HG03097 (cell line): Measurements from ENCODE around the gene POU6F2.

Experiments used
- ATAC-seq: cut with Tn5 transposase; IDR thresholded peaks from one replicate; pipeline ENCODE4 v1.9.1; 2021; ENCODE audit not compliant: unreplicated experiment, low FRiP score

The POU6F2 gene

DNA sequence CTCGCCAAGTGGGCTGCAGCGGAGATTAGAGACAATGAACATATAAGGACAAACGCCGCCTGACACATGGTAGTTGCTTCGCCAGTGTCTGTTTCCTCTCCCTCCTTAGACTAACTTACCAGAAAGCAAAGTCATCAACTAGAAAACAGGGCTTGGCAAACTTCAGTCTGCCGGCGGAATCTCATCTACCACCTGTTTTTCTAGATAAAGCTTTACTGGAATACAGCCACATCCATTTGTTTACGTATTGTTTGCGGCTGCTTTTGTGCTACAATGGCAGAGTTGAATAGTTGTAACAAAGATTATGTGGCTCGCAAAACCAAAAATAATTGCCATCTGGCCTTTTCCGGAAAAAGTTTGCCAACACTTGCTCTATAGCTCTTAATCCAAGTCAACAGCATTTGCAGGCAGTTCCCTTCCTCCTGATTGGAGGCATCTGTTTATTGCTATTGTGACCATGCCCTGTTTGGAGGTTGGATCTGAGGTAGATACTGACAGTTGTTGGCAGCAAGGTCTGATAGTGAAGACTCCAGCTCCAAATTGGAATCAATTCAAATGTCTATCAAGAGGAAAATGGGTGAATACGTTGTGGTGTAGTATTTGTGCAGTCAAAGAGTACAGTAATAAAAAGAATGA lies 260.6 kb downstream of the POU6F2 start:
- no peak for ATAC-seq

DNA sequence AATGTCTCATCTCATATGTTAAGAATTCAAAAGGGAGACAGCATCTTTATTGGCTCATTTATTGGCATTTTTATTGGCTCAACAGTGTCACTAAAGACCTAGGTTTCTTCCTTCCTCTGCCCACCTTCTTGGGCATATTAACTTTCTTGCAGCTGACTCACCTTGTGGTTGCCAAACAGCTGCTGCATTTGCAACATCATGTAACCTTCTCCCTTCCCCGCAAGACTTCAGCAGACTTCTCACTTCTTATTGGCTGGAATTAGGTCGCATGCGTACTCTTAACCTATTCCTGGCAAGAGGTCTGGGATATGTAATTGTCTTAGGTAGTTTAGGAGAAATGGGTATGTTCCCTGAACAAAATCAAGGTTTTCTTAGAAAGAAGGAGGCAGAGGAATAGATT lies 263.2 kb downstream of the POU6F2 start:
- no peak for ATAC-seq

- ATAC-seq = no peak
Measured at GRCh38 chr7:39247576-39247975, 269.9 kb downstream of the POU6F2 start.

DNA sequence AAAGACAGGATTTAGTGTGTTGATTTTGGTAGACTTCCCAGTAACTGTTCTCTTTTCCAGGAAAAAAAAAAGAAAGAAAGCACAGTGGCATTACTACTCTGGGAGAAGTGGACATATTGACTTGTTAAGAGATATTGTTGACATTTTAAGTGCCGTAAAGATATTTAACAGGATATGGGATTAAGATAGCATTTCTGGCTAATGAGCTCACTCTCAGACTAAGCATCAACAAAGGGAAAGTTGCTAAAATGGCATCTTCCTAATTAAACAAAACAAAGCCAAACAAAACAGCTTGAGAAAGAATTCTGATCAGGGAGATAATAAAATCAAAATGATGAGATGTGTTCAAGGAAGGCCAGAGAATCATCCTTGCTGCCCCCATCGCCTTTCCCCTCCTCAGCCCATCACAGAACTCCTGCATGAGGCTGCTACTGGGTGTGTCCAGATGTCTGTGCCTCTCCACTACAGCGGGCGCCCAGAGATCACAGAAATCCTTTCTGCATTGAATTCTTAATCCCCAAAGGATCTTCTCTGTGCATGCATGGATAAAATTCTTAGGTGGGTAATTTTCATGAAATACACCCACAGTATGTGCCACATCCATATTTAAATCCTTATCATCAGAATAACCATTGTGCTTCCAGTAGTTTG lies 270.5 kb downstream of the POU6F2 start:
- no peak for ATAC-seq

GRCh38 chr7:39248692-39249090 lies 271.0 kb downstream of the POU6F2 start:
- ATAC-seq = no peak

DNA sequence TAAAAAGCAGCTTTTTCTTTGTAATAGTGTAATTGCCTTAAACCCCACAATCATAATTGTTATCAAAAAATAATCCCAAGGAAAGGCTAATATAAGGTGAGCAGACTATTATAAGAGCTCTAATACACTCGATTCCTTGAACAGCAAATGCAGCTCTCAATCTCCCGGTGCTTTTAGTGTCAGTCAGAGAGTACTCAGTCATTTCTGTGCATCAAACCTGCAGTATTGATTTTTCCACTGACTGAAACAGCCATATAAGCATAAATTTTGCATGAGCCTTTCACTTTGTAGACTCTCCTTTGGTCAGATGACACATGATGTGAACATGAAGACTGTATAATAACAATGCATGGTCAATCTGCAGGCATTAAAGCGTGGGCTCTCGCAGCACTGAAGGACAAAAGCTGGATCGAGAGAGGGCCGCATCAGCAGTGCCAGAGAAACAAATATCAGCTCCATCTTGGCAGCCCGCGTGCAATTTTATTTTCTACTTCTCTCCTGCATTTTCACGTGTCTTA lies 272.0 kb downstream of the POU6F2 start:
- no peak for ATAC-seq

DNA sequence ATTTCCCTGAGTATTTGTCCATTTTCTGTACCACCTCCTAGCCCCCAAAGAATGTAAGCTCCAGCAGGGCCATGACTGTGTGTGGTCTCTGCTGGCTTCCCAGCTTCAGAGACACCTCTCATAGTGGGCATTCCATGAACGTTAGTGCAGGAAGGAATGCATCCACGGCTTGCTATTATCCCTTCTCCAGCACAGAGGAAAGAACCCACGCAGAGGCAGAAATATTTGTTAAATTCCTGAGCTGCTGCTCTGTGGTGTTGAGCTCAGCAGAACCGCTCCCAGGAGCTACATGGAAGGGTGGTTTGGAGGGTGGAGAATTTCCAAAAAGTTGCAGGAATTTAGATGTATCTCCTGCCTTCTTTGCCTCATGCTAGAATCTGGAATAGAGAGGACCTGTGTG lies 275.2 kb downstream of the POU6F2 start:
- no peak for ATAC-seq

DNA sequence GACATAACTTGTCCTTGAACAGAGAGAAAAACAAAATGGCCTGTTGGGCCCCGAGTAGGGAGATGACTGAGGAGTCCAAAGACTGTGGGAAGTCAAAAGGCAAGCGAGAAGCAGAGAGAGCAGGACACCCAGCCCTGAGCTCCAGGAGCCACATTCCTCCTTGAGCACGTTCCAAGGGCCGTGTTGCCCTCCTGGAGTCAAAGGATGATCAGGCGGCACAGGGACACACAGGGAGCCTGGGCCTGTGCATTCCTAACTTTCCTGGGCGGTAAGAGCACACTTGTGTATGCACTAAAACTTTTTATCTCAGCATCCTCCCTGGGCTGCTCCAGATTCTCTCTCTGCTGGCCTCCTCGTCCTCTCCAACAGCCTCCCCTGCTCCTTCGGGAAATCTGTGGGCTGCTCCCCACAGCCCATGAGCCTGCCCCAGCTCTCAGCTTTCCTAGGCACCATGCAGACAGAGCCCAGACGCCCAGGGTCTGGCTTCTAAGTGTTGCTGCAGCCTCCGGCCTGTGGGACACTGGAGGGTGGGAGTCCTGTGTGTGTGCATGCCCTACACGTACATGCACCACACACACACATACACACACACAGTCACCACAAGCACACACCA lies 281.8 kb downstream of the POU6F2 start:
- no peak for ATAC-seq

DNA sequence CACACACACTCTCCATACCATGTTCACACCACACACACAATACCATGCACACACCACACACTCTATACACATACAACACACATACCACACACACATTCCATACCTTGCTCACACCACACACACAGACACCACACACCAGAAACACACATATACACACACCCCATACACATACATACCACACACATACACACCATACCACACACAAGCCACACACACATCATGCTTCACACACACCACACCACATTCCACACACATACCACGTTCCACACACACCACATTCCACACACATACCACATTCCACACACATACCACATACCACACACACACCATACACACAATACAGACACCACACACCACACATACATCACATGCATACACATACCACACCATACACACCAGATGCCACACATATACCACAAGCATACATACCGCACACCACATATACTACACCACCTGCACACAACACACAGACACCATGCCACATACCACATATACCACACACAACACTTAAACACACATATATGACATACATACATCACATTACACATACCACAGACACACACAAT lies 282.7 kb downstream of the POU6F2 start:
- ATAC-seq = no peak

DNA sequence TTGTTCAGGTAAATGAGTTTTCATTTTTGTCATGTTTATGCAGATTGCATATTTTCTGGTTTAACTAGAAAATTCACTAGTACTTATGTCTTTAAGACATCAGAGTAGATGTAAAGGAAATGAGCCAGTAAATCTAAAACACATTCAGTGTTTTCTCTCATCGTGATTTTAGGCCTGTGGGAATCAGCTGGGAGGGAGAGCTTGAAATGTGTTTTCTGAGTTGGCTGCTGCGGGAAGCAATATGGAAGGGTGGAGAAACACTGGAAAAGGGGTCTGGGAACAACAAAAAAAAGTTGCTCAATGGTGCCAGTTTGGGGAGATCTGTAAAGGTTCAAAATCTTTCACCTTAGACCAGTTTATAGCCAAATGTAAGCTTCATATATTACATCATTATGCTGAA lies 284.1 kb downstream of the POU6F2 start:
- no peak for ATAC-seq

- ATAC-seq = no peak
Measured at GRCh38 chr7:39265641-39266591, 288.2 kb downstream of the POU6F2 start.

DNA sequence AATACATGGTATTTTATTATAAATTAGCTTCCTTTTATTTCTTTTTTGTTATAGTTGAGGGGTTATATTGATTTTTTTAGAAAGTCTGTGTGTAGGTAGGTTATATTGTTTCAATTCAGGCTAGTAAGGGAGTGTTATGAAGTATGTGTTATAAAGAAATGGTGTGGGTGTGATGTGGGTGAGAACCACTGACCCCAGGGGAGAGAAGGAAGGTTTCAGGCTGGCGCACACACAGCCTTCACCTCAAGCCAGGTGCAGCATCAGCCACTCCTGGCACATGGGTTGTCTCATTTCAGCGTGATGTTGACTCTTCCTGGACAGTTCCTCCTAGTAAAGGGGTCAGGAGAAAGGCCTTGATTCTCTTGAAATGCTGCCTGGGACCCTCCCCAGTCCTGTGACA lies 291.3 kb downstream of the POU6F2 start:
- ATAC-seq = no peak

GRCh38 chr7:39270018-39270417 lies 292.3 kb downstream of the POU6F2 start:
- ATAC-seq = no peak

- no peak for ATAC-seq
Measured at GRCh38 chr7:39271402-39271801, 293.7 kb downstream of the POU6F2 start.

DNA sequence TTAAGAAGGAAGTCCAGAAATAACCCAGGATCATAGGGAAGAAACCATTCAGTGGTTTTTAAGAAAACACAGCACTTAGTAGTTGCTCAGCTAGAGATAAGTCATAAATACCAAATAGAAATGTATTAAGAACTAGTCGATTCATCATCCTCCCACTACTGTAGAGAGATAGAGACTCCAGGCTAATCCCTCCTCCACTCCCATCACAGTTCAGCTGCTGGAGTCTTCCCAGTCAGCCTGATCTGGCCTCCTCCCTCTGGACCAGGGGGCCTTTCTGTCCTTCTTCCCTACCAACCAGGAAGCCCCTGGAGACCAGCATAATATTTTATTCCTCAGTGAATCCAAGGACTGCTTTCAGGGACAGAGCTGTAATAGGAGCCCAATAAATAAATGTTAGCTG lies 294.4 kb downstream of the POU6F2 start:
- no peak for ATAC-seq

DNA sequence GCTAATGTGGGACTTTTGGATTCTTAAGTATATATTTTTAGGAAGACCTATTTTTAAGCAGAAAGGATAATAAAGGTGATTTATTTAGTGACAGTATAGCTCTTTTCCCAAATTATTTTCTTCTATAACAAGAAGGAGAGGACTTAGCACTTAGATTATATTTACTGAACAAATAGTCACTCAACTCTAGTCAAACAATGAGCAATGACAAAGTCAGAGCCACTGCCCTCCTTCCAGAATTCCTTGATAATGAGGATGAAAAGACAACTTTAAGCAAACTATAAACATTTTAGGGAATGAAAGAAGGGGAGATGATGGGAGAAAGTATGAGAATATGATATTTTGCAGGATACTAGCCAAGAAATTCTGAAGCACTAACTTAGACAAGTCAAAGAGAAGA lies 295.0 kb downstream of the POU6F2 start:
- ATAC-seq = no peak

DNA sequence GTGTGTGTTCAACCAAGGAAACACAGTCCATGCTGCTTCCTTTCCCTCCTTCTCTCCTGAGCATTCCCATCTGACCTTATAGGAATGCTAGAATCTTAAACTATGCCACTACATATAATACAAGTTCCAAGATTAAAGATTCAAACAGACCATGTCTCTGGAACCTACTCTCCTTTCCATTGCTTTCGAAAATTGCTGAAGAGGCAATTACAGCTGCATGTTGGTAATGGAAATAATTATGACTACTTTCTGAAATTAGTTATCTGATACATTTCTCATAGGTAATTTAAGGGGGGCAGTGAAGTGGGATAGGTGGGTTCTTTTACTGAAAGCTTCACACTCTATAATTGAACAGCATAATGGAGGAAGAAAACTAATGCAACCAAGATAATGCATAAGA lies 302.6 kb downstream of the POU6F2 start:
- ATAC-seq = no peak

DNA sequence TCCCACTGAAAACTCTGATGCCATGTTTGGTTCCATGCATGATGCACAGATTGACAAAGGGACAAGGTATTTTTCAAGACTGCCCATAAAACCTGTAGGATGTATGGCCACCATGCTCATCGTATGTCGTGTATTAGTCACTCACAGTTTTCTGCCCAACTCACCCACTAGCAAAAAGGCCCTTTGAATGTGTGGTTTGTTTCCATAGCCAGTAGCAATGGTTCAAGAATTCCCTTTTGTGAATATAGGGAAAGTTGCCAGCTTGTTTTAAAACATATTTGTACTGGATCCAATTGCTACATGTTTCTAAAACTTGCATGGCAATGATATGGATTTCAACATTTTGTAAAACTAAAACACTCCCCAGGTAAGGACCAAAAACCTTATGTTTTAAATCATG lies 307.5 kb downstream of the POU6F2 start:
- ATAC-seq = no peak

GRCh38 chr7:39288303-39288702 lies 310.6 kb downstream of the POU6F2 start:
- ATAC-seq = no peak

- no peak for ATAC-seq
Measured at GRCh38 chr7:39291628-39292410, 314.1 kb downstream of the POU6F2 start.
